Measurements from ENCODE around the gene CREB5. TPM values are rescaled to one million over a fixed set of nuclear protein-coding genes. Genes with fewer than 3 reads are reported as not detected.

Gene CREB5
- total RNA-seq, 1 donor from 2014 or later = 0.80 TPM

DNA sequence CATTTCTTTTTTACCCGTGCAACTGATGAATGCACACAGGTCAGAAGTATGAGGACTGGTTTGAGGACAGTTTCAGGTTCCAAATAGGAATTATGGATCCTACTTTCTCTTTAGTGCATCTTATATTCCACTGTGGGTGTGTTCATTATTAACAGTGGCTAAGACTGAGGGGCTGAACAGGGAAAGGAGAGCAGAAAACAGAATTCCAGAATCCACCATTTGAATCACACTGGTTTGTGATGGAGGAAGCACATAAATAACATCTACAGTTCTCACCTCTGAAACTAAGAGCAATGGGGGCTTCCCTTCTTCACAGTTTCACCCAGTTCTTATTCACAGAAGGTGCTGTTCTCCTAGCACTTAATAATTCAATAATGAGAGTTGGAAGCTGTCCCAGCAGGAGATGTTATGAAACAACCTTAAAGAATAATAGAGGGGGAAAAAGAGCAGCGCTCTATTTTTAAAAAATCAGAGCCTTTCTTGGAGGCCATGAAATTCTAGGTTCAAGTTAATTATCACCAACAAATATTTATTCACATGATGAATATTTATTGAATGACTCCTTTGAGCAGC is 205.1 kb downstream of the CREB5 start:
- ChIA-PET POLR2A (no interaction called here), CTCF (no interaction called here)
- H3K27ac Mint-ChIP-seq = no peak overlapping the region
- ATAC-seq (ENCODE audit: low read depth) (no peak), DNase-seq (no peak)
- H3K9me3 Mint-ChIP-seq = no peaks in the 10 kb centered on the region
- H3K4me1 Mint-ChIP-seq = no peaks in the 10 kb centered on the region
- no peak overlapping the region for H3K4me3 Mint-ChIP-seq
- H3K36me3 Mint-ChIP-seq (ENCODE audit: low read depth) = no peaks in the 10 kb centered on the region
- intact Hi-C loops (cut with micrococcal nuclease) = no loop called here
- TF ChIP-seq, protein P1, sequence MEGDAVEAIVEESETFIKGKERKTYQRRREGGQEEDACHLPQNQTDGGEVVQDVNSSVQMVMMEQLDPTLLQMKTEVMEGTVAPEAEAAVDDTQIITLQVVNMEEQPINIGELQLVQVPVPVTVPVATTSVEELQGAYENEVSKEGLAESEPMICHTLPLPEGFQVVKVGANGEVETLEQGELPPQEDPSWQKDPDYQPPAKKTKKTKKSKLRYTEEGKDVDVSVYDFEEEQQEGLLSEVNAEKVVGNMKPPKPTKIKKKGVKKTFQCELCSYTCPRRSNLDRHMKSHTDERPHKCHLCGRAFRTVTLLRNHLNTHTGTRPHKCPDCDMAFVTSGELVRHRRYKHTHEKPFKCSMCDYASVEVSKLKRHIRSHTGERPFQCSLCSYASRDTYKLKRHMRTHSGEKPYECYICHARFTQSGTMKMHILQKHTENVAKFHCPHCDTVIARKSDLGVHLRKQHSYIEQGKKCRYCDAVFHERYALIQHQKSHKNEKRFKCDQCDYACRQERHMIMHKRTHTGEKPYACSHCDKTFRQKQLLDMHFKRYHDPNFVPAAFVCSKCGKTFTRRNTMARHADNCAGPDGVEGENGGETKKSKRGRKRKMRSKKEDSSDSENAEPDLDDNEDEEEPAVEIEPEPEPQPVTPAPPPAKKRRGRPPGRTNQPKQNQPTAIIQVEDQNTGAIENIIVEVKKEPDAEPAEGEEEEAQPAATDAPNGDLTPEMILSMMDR (IDR thresholded peaks at IDR 0.05) = no peak
- no peaks in the 10 kb centered on the region for H3K27me3 Mint-ChIP-seq

DNA sequence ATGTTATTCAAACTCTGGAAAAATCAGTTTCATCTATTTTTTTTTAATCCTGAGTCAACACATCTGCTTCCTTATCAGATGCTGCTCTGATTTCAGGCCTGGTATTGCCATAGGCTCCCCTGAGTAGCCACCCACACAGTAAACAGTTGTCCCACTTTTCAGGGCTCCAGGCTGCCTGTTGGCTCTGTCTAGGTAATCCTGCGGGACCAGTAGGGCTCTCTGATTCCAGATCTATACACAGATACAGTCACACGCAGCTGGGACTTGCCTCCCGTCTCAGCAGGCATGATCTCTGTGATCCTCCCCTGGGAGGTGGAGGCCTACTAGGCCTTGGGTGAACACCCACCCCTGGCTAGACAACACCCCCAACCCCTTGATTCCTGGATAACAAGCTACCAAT is 206.1 kb downstream of the CREB5 start:
- Mint-ChIP-seq H3K36me3 (ENCODE audit: low read depth) (no peaks in the 10 kb centered on the region), H3K4me3 (no peak overlapping the region), H3K27ac (no peak overlapping the region), H3K27me3 (no peaks in the 10 kb centered on the region), H3K4me1 (no peaks in the 10 kb centered on the region), H3K9me3 (no peaks in the 10 kb centered on the region)
- ChIA-PET CTCF (no interaction called here), POLR2A (no interaction called here)
- DNase-seq (no peak), ATAC-seq (ENCODE audit: low read depth) (no peak)
- intact Hi-C loops (cut with micrococcal nuclease) = no loop called here
- TF ChIP-seq, protein P1 (IDR thresholded peaks at IDR 0.05) = no peak

DNA sequence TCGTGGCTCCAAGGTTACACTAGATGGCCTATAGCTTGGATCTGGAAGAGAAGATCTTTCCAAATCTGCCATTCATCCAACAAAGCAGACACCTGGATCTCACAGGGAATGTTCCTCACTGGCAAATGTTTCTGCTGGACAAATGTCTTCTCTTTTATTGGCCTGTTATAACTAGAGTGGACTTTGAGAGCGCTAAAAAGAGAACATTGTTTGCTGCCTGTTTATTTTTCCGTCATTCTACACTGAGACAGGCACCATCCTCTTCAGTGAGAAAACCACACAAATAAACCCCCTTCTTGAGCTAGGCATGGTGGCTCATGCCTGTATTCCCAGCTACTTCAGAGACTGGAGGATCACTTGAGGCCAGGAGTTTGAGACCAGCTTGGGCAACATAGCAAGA is 206.9 kb downstream of the CREB5 start:
- POLR2A ChIA-PET = no interaction called here

DNA sequence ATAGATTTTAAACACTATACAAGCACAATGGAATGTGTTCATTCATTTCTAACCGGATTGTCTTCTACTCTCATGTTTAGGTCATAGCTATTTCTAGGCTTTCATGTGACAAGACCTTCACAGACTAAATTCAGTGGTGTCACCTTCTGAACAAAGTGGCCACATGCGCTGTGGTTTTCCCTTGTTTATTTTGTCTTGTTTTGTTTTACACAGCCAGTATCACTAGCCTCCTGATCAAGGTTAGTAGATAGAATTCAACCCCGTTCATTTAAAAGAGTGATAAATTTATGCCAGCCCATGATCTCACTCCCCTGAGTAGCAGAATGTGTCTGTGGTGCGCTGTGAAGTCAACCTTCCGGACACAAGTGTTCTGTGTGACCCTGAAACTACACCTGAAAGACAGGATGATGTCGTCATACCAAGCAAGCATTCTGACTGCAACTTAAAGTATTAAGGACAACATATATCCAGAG is 209.1 kb downstream of the CREB5 start:
- H3K4me3 Mint-ChIP-seq = no peak overlapping the region
- no peak for DNase-seq
- no peaks in the 10 kb centered on the region for H3K9me3 Mint-ChIP-seq
- no peaks in the 10 kb centered on the region for H3K36me3 Mint-ChIP-seq (ENCODE audit: low read depth)
- POLR2A ChIA-PET = no interaction called here
- TF ChIP-seq, protein P1 (IDR thresholded peaks at IDR 0.05) = no peak
- intact Hi-C loops (cut with micrococcal nuclease) = loop anchor here (10.0 kb wide), 1 partner anchor 477 kb away; no protein-coding TSS in a partner anchor
- H3K27ac Mint-ChIP-seq = no peak overlapping the region
- peaks cover 2% of the 10 kb centered on the region for H3K27me3 Mint-ChIP-seq
- no peaks in the 10 kb centered on the region for H3K4me1 Mint-ChIP-seq
- CTCF ChIA-PET = no interaction called here
- no peak for ATAC-seq (ENCODE audit: low read depth)

More for the DNA sequence above, 206.9 kb downstream of the CREB5 start:
- H3K36me3 Mint-ChIP-seq (ENCODE audit: low read depth) = no peaks in the 10 kb centered on the region
- no peaks in the 10 kb centered on the region for H3K9me3 Mint-ChIP-seq
- no peak for ATAC-seq (ENCODE audit: low read depth)
- no peak overlapping the region for H3K27ac Mint-ChIP-seq
- H3K4me3 Mint-ChIP-seq = no peak overlapping the region
- TF ChIP-seq, protein P1 (IDR thresholded peaks at IDR 0.05) = no peak
- DNase-seq = no peak
- intact Hi-C loops (cut with micrococcal nuclease) = no loop called here
- no peaks in the 10 kb centered on the region for H3K27me3 Mint-ChIP-seq
- CTCF ChIA-PET = no interaction called here
- no peaks in the 10 kb centered on the region for H3K4me1 Mint-ChIP-seq

DNA sequence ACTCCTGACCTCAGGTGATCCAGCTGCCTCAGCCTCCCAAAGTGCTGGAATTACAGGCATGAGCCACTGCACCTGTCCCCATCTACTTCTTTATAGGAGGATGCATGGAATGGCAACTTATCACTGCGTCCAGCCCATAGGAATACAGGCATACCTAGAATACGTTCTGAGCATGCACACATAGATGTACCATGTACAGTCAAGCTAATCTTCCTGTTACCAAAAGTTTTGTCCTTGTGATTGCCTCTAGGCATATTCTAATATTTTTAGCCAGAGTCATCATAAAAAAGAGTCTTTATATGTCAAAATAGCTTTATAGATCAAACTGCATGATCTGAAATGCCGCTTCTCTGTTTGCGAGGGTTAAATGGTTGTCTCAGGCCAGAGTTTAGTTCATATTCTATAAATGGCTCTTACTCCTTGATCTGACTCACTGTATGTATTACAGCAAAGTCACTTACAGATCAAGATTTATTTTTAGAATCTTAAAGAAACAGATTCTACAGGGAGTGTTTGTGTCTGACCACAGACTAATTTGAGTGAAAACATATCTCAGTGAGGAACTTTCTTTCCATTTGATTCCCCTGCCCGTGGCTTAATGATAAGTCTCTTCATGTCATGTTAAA is 210.9 kb downstream of the CREB5 start:
- POLR2A ChIA-PET = no interaction called here
- CTCF ChIA-PET = interaction anchor here (0.7 to 1.2 kb wide), 2 partner anchors 13 to 68 kb away, joined by 3 read pairs; no protein-coding TSS in a partner anchor
- intact Hi-C loops (cut with micrococcal nuclease) = loop anchor here (10.0 kb wide), 1 partner anchor 478 kb away; no protein-coding TSS in a partner anchor
- Mint-ChIP-seq H3K4me1 (no peaks in the 10 kb centered on the region), H3K9me3 (no peaks in the 10 kb centered on the region), H3K36me3 (ENCODE audit: low read depth) (no peaks in the 10 kb centered on the region), H3K27me3 (peaks cover 4% of the 10 kb centered on the region), H3K27ac (no peak overlapping the region), H3K4me3 (no peak overlapping the region)
- no peak for ATAC-seq (ENCODE audit: low read depth)
- DNase-seq = no peak
- TF ChIP-seq, protein P1 (IDR thresholded peaks at IDR 0.05) = no peak
